HCT116 (cell line): ENCODE measurements around the gene PRRT3. TPM values are rescaled to one million over a fixed set of nuclear protein-coding genes. Genes with fewer than 3 reads are reported as not detected.
"Not testable (repeated sequence)": the region's sequence is repeated elsewhere in the genome, so short reads cannot be mapped to it uniquely, and the experiment has no call there.

ENCODE experiments used
- ATAC-seq: fragments of 200-7000 bp; cut with Tn5 transposase; 2 replicates; pipeline ENCODE4 v1.9.1; 2020; ENCODE audit warnings: mild to moderate bottlenecking, moderate library complexity
- BruUV-seq: library from RNA; stranded (reverse); fragments of 400-500 nt; replicated peaks from 2 replicates; lab custom pipeline; 2021; lab: Mats Ljungman, UMichigan
- CTCF ChIA-PET: fragments of 300-600 bp; sonication (Branson Sonifier 250); formaldehyde crosslinking; loops from one replicate; lab custom pipeline; 2021; ENCODE audit warnings: antibody characterized with exemption; lab: Charles Lee
- POLR2A ChIA-PET: fragments of 300-600, 350-600 bp; sonication (Branson Sonifier 250); formaldehyde crosslinking; loops from one replicate; lab custom pipeline; 2021; ENCODE audit warnings: antibody characterized with exemption; lab: Charles Lee
- RAD21 ChIA-PET, 2 experiments: fragments of 300-600 bp; sonication (Branson Sonifier 250); formaldehyde crosslinking; loops; one replicate each; lab custom pipeline; 2023; ENCODE audit warnings: low total read pairs in 2 of 2; ENCODE audit not compliant: uncharacterized antibody in 2 of 2, unreplicated experiment in 2 of 2, low non-redundant PET in 1 of 2; lab: Charles Lee
- DNase-seq: peaks from one replicate; pipeline ENCODE4 v3.0.0-alpha.2; 2010; ENCODE audit warnings: low read depth, low spot score
- H2AFZ ChIP-seq: fragments of 200-600 bp; shearing (Covaris generic), sonication (generic); 2 replicates; pipeline ENCODE4 v1.6.1; 2017; ENCODE audit warnings: low read depth, mixed run types, mixed read lengths, antibody characterized with exemption, low read length; ENCODE audit not compliant: poor library complexity, severe bottlenecking
- H3K27ac ChIP-seq: 2 replicates; pipeline ENCODE4 v1.5.1; 2012; ENCODE audit warnings: low read depth, low read length
- H3K27me3 ChIP-seq: fragments of 200-600 bp; sonication (generic); 2 replicates; pipeline ENCODE4 v1.6.1; 2016; ENCODE audit warnings: mixed run types, low read length, mixed read lengths; ENCODE audit not compliant: insufficient read depth
- H3K36me3 ChIP-seq, 2 experiments: fragments of 200-500 bp in 1 of 2; fragments of 200-600 bp in 1 of 2; sonication (Bioruptor generic) in 1 of 2; sonication (generic) in 1 of 2; 2 replicates each; pipeline versions ENCODE4 v1.5.1 to v1.6.1; 2014 to 2016; ENCODE audit warnings: low read length in 2 of 2, inconsistent platforms in 1 of 2, mixed read lengths in 1 of 2, mixed run types in 1 of 2; ENCODE audit not compliant: insufficient read depth in 2 of 2, control insufficient read depth in 1 of 2
- H3K4me1 ChIP-seq, 2 experiments: fragments of 200-600 bp in 1 of 2; sonication (generic) in 1 of 2; 2 replicates each; pipeline versions ENCODE4 v1.5.1 to v1.6.1; 2012 to 2017; ENCODE audit warnings: low read length in 2 of 2, inconsistent platforms in 1 of 2, mild to moderate bottlenecking in 1 of 2, mixed read lengths in 1 of 2, mixed run types in 1 of 2, moderate library complexity in 1 of 2; ENCODE audit not compliant: insufficient read depth in 2 of 2, control insufficient read depth in 1 of 2
- H3K4me2 ChIP-seq: fragments of 200-600 bp; sonication (generic); 2 replicates; pipeline ENCODE4 v1.6.1; 2017; ENCODE audit warnings: mixed run types, low read length, mixed read lengths
- H3K4me3 ChIP-seq, 2 experiments: fragments of 200-600 bp in 1 of 2; sonication (generic) in 1 of 2; replicated peaks in 1 of 2; 2 replicates each; pipeline ENCODE4 v1.5.1; 2011 to 2016; ENCODE audit warnings: low read length in 2 of 2, control low read depth in 1 of 2, low read depth in 1 of 2, mild to moderate bottlenecking in 1 of 2, mixed read lengths in 1 of 2, mixed run types in 1 of 2
- H3K79me2 ChIP-seq: fragments of 200-600 bp; sonication (generic); 2 replicates; pipeline ENCODE4 v1.6.1; 2017; ENCODE audit warnings: mild to moderate bottlenecking, mixed run types, low read length, moderate library complexity, mixed read lengths; ENCODE audit not compliant: insufficient read depth
- H3K9ac ChIP-seq: fragments of 200-600 bp; sonication (generic); 2 replicates; pipeline ENCODE4 v1.6.1; 2016; ENCODE audit warnings: low read length, mixed read lengths
- H3K9me2 ChIP-seq: fragments of 200-600 bp; sonication (generic), shearing (Covaris generic); 2 replicates; pipeline ENCODE4 v1.6.1; 2017; ENCODE audit warnings: mixed run types, mild to moderate bottlenecking, moderate library complexity; ENCODE audit not compliant: insufficient read depth
- H3K9me3 ChIP-seq, 2 experiments: fragments of 200-500 bp in 1 of 2; fragments of 200-600 bp in 1 of 2; sonication (Bioruptor generic) in 1 of 2; sonication (generic) in 1 of 2; 2 replicates each; pipeline ENCODE4 v1.6.1; 2014 to 2017; ENCODE audit warnings: low read length in 2 of 2, mixed read lengths in 2 of 2, inconsistent platforms in 1 of 2, low read depth in 1 of 2, mild to moderate bottlenecking in 1 of 2, mixed run types in 1 of 2, moderate library complexity in 1 of 2; ENCODE audit not compliant: control insufficient read depth in 1 of 2, insufficient read depth in 1 of 2
- H4K20me1 ChIP-seq: fragments of 200-600 bp; sonication (generic), shearing (Covaris generic); 2 replicates; pipeline ENCODE4 v1.6.1; 2017; ENCODE audit warnings: mixed run types, mild to moderate bottlenecking, moderate library complexity; ENCODE audit not compliant: insufficient read depth
- CBX3 ChIP-seq: IDR thresholded peaks from 2 replicates; pipeline ENCODE4 v1.6.1; 2012; ENCODE audit warnings: low read depth
- CEBPB ChIP-seq: IDR thresholded peaks from 2 replicates; pipeline ENCODE4 v1.6.1; 2012; ENCODE audit warnings: low read depth
- EGR1 ChIP-seq: IDR thresholded peaks from 2 replicates; pipeline ENCODE4 v1.6.1; 2012; ENCODE audit warnings: low read depth
- ELF1 ChIP-seq: IDR thresholded peaks from 2 replicates; pipeline ENCODE4 v1.6.1; 2012; ENCODE audit warnings: low read depth, borderline replicate concordance
- EZH2phosphoT487 ChIP-seq: fragments of 200-600 bp; IDR thresholded peaks from 2 replicates; pipeline ENCODE4 v1.6.1; 2018; ENCODE audit warnings: antibody characterized with exemption, borderline replicate concordance
- FOSL1 ChIP-seq: IDR thresholded peaks from 2 replicates; pipeline ENCODE4 v1.6.1; 2012; ENCODE audit warnings: low read depth
- MAX ChIP-seq: IDR thresholded peaks from 2 replicates; pipeline ENCODE4 v1.6.1; 2012
- POLR2A ChIP-seq: IDR thresholded peaks from 2 replicates; pipeline ENCODE4 v1.7.0; 2011; ENCODE audit warnings: borderline replicate concordance; ENCODE audit not compliant: insufficient read depth, insufficient read length; ENCODE audit errors: extremely low read depth
- RAD21 ChIP-seq: IDR thresholded peaks from 2 replicates; pipeline ENCODE4 v1.6.1; 2012; ENCODE audit warnings: low read depth, mild to moderate bottlenecking
- REST ChIP-seq: IDR thresholded peaks from 2 replicates; pipeline ENCODE4 v1.6.1; 2012; ENCODE audit warnings: low read depth
- SP1 ChIP-seq: IDR thresholded peaks from 2 replicates; pipeline ENCODE4 v1.6.1; 2012; ENCODE audit warnings: low read depth
- SRF ChIP-seq: IDR thresholded peaks from 2 replicates; pipeline ENCODE4 v1.6.1; 2012; ENCODE audit warnings: low read depth
- YY1 ChIP-seq: IDR thresholded peaks from 2 replicates; pipeline ENCODE4 v1.6.1; 2011; ENCODE audit warnings: low read length, low read depth, moderate library complexity, mild to moderate bottlenecking; ENCODE audit not compliant: insufficient replicate concordance; ENCODE audit errors: extremely low read depth
- ZBTB33 ChIP-seq: IDR thresholded peaks from 2 replicates; pipeline ENCODE4 v1.6.1; 2011; ENCODE audit warnings: mild to moderate bottlenecking, low read length, moderate library complexity; ENCODE audit not compliant: insufficient replicate concordance; ENCODE audit errors: extremely low read depth
- ZNF274 ChIP-seq: fragments of 200-500 bp; sonication (Bioruptor generic); IDR thresholded peaks from 2 replicates; pipeline ENCODE4 v1.6.1; 2014; ENCODE audit warnings: mild to moderate bottlenecking, low read depth, low read length, inconsistent platforms
- intact Hi-C: fragments of 100-400 bp; cut with micrococcal nuclease; formaldehyde crosslinking; loops from 2 replicates; pipeline ENCODE4 v1.10.0; 2022
- total RNA-seq: library from RNA; stranded (reverse); gene quantifications from one replicate; pipeline ENCODE4 v1.2.1, GENCODE V29; 2021; ENCODE audit not compliant: unreplicated experiment

The PRRT3 gene
- total RNA-seq, 1 experiment from 2014 or later: 0.96 TPM

GRCh38 chr3:9901967-9902366, 50.2 kb downstream of the PRRT3 start:
- intact Hi-C loops: no loop called here
- Histone ChIP-seq H3K4me1 (peaks cover 17 to 35% of the 10 kb centered on the region in 2 experiments; a peak in 3 of 4 replicates), H3K27me3 (no peaks in the 10 kb centered on the region), H3K79me2 (no peaks in the 10 kb centered on the region), H2AFZ (no peak overlapping the region), H3K9me2 (no peaks in the 10 kb centered on the region), H3K36me3 (peaks cover 0 to 3% of the 10 kb centered on the region in 2 experiments; a peak in 1 of 4 replicates), H3K9ac (0 out of 2 replicates have a peak overlapping the region, but pooled peaks have one; percentile 65), H4K20me1 (no peaks in the 10 kb centered on the region), H3K4me3 (no peak overlapping the region), H3K27ac (peak overlapping the region; percentile 71; the same call in 1 of the 2 replicates), H3K9me3 (no peaks in the 10 kb centered on the region), H3K4me2 (peak overlapping the region; percentile 93)
- no peak for TF ChIP-seq EGR1
- TF ChIP-seq ZNF274: no peak
- TF ChIP-seq POLR2A: no peak
- no peak for TF ChIP-seq YY1
- no peak for TF ChIP-seq RAD21
- TF ChIP-seq ZBTB33: no peak
- no peak for TF ChIP-seq EZH2phosphoT487
- TF ChIP-seq CBX3: no peak
- no peak for TF ChIP-seq REST
- no peak for TF ChIP-seq ELF1
- no peak for TF ChIP-seq SP1
- TF ChIP-seq CEBPB: no peak
- no peak for TF ChIP-seq MAX
- TF ChIP-seq FOSL1: no peak
- TF ChIP-seq SRF: no peak
- BruUV-seq: no TSS peak
- ATAC-seq (no peak; the same call in 1 of the 2 replicates), DNase-seq (no peak)
- ChIA-PET RAD21 (no interaction called here), CTCF (interaction anchor here (2.1 kb wide), 1 partner anchor 45 kb away, joined by 9 read pairs; no protein-coding TSS in a partner anchor), POLR2A (interaction anchor here (1.1 to 2.0 kb wide), 3 partner anchors 11 to 45 kb away, joined by 3 to 6 read pairs (median 6); partner anchors contain the start of gene JAGN1)

- H2AFZ ChIP-seq, H3K79me2 ChIP-seq, H3K36me3 ChIP-seq, H4K20me1 ChIP-seq, H3K9ac ChIP-seq, H3K4me2 ChIP-seq, RAD21 ChIA-PET, H3K9me3 ChIP-seq, BruUV-seq, intact Hi-C loops, H3K9me2 ChIP-seq, H3K27me3 ChIP-seq, H3K27ac ChIP-seq, POLR2A ChIA-PET, DNase-seq, H3K4me3 ChIP-seq, CTCF ChIA-PET, ATAC-seq: not testable (repeated sequence)
- peaks cover 17 to 40% of the 10 kb centered on the region in 2 experiments; a peak in 3 of 4 replicates for H3K4me1 ChIP-seq
These were observed 51.2 kb downstream of the PRRT3 start for GRCh38 chr3:9900965-9901415.
